ENCODE results near the gene EIF4G3.

DNA sequence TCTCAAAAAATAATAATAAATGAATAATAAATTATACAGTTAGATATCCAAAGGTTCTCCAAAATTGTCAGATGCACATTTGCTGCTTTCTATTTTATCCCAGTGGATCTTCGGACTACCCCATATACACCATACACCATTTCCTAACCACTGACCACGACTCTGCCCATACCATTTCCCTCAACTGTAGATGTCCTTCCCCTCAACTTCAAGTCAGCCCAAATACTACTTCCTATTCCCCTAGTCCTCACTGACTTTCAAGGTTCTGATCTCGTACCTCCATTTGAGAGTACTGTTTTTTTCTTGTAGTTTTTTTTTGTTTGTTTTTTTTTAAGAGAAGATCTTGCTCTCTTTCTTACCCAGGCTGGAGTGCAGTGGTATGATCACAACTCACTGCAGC is 19.6 kb downstream of the EIF4G3 start:
- TF ChIP-seq CTCF (IDR thresholded peaks at IDR 0.05), result no peak
- TF ChIP-seq POLR2A (IDR thresholded peaks at IDR 0.05), result no peak
